NK-92 treated with Interleukin-12 subunit alpha and Interleukin-12 subunit beta, amount 100 ng/mL, for 24 hours (cell line): ENCODE results near the gene VPS33A.
"Not testable (repeated sequence)": the region's sequence is repeated elsewhere in the genome, so short reads cannot be mapped to it uniquely, and the experiment has no call there.

Experiments used
- DNase-seq: peaks from one replicate; lab custom pipeline; 2025; lab: John Stamatoyannopoulos, UW

The VPS33A gene

DNA sequence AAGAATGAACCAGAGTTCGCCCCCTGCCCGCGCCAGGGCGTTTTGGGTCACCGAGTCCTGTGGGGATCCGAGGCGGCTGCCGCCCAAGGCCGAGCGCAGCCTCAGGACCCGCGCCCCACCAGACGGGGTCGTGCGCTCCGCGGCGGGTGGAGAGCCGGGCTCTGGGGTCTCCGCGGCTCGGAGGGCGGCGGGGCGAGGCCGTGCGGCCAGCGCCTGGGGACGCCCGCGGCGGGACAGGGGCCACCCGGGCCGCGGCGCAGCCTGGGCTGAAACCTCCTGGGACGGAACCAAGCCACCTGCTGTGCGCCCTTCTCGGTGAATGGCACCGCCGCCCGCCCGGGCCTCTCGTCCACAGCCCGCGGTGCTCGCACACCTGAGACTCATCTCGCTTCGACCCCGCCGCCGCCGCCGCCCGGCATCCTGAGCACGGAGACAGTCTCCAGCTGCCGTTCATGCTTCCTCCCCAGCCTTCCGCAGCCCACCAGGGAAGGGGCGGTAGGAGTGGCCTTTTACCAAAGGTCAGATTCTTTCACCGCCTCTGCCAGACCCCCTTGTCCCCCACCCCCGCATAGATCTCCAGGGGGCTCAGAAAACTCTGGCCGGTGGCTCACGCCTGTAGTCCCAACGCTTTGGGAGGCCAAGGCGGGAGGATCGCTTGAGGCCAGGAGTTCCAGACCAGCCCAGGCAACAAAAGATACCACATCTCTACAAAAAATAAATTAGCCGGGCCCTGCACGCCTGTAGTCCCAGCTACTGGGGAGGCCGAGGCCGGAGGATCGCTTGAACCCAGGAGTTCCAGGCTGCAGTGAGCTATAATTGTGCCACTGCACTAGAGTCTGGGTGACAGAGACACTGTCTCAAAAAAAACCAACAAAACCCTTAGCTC is 61.9 kb downstream of the VPS33A start:
- no peak for DNase-seq

DNA sequence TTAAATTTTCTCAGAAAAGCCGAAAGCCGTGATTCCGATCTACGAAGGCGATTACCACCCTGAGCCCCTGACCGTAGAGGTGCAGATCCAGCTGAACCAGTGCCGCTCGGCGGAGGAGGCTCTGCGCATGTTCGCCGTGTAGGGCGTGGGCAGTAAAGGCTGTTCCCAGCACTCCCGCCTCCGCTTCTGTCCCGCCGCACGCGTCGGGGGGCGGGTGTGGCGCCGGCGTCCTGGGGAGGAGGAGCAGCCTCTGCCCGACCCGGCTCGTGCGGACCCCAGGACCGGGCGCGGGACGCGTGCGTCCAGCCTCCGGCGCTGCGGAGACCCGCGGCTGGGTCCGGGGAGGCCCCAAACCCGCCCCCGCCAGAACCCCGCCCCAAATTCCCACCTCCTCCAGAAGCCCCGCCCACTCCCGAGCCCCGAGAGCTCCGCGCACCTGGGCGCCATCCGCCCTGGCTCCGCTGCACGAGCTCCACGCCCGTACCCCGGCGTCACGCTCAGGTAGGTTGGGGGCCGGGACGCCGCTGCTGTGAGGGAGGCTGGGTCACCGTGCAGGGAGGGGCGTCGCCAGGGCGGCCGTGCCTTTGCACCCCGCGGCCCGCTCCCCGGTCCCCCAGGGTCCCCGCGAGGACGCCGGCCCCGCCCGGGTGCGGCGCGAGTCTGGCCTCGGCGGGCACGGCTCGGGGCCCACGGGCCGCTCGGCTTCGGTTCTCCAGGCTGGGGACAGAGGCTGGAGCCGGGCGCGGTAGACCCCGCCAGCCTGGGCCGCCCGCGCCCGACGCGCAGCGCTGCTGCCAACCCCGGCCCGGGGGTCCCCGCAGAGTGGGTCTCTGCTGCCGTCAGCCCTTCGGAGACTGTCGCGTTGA is 62.8 kb downstream of the VPS33A start, which contains the start of gene B3GNT4:
B3GNT4 (plus strand) TSS at position 409 of the 866 bp plus-strand sequence. CDS start 910 bp downstream, outside the sequence.
- no peak for DNase-seq

DNA sequence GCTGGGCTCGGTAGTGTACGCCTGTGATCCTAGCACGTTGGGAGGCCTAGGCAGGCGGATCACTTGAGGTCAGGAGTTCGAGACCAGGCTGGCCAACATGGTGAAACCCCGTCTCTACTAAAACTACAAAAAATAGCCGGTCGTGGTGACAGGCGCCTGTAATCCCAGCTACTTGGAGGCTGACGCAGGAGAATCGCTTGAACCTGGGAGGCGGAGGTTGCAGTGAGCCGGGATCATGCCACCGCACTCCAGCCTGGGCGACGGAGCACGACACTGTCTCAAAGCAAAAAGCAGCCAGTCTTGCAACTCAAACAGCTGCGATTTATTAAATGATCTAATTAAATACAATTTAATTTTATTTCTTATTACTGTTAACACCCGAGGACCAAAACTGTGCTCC is 63.5 kb downstream of the VPS33A start:
- DNase-seq: not testable (repeated sequence)

DNA sequence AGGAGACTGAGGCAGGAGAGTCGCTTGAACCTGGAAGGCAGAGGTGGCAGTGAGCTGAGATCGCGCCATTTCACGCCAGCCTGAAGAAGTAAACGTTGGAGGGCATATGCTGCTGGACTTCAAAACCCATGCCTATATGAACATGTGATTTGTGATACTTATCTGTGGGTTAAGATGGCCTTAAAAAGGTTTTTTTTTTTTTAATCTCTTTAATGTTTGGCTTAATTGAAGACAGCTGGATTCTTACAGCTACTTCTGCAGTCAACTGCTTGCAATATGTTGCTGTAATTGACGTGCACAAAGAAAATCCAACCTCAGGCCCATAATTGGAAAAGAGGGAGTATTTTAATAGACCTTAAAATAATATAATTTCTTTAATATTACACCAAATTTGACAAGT is 64.3 kb downstream of the VPS33A start:
- no peak for DNase-seq

DNA sequence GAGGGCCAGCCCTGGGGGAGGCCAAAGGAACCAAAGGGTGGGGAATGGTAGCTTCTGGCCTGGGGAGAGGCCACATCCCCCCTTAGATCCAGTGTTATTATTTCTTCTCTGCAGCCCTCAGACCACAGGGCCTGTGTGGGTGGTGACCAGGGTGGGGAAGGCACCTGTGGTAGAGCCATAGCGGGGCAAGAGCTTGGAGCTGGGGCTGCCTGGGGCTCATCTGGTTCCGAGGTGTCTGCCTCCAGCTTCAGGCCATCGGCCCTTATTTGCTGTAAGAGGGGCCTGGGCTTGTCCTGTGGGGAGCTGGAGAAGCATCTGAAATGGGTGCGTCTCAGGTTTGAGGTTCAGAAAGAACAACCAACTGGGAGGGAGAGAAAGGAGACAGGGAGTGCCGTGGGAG is 64.9 kb downstream of the VPS33A start:
- no peak for DNase-seq

DNA sequence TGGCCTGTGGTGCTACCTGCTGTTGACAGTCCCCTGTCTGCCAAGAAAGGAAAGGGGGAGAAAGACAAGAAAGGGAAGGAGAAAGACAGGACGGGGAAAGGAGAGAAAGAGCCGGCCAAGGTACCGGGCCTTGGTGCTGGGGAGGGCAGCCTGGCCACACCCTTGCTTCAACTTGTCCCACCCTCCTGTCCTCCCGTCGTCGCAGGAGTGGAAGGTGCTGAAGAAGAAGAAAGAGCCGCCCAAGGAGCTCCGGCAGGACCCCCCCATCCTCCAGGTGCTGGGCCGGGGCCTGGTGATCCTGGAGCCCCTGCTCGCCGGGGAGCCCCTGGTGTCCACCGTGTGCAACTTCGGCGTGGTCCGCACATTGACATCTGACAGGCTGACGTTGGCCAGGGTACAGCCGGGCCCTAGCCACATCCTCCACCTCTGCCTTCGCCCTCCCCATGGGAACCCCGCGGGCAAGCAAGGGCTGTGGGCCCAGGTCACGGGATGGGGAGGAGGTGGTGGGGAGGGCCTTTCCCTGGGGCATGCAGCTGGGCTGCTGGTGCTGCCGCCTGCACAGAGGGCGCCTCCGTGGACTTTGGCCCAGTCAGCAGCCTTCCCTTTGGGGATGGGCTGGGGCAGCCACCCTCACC is 65.6 kb downstream of the VPS33A start:
- no peak for DNase-seq

DNA sequence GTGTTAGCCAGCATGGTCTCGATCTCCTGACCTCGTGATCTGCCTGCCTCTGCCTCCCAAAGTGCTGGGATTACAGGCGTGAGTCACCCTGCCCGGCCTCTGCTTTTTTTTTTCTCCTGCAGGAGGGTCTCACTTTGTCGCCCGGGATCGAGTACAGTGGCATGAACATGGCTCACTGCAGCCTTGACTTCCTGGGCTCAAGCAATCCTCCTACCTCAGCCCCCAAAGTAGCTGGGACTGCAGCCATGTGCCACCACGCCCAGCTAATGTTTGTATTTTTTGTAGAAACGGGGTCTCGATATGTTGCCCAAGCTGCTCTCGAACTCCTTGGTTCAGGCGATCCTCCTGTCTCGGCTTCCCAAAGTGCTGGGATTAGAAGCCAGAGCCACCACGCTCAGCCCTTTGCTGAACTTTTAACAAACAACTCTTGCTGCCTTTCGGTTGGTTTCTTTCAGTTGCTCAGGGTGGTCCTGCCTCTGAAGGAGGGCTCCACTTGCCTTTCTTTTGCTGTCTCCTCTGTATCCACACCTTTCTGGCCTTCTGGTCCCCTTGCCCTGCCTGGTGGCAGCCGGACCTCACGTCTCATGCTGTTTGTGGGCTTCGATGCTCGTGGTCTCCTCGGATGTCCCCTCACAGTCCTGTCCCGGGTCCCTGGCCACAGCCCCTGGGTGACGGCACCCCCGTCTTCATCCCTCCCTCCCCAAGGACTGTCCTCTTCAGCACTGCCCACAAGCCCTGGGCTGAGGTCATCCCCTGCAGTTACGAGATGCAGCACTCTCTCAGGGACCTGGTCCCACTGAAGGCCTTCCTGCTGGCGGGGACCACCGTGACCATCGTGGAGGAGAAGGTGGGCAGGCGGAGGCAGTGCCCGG is 66.6 kb downstream of the VPS33A start:
- DNase-seq: no peak

DNA sequence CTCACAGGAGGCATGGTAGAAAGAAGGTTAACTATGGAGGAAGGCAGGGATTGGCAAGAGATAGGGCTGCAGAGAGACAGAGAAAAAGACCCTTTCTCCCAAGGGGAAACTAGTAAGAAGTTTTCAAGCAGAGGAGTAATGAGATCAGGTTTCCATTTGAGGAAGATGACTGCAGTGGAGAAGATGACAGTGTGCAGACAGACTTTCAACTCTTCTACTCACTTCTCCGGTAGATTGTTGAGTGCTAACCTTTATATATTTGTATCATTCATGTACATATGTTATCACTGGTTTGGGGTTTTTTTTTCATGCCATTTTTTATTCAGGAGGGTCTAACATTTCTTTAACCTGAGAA is 68.7 kb downstream of the VPS33A start:
- no peak for DNase-seq

DNA sequence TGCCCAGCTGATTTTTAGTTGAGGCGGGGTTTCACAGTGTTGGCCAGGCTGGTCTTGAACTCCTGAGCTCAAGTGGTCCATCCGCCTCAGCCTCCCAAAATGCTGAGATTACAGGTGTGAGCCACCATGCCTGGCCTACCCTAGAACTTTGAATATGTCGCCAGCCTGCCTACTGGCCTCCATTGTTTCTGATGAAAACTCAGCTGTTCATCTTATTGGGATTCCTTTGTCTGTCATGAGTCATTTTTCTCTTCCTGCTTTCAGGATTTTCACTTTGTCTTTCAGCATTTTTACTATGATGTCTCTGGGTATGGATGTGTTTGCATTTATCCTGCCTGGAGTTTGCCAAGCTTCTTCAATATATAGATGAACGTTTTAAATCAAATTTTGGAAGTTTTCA is 70.9 kb downstream of the VPS33A start:
- no peak for DNase-seq

DNA sequence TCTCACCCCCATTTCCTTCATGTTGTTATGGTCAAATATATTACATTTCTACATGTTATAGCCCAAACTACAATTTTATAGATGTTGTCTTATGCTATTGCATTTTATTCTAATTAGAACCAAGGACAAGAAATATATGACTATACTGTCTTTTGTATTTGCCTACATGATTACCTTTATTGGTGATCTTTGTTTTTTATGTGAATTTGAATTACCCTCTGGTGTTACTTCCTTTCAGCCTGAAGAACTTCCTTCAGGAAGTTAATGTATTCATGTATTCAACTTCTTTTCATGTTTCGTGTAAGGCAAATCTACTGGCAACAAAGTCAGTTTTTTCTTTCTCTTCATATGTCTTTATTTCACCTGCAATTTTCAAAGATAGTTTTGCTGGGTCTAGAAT is 71.5 kb downstream of the VPS33A start:
- no peak for DNase-seq

DNA sequence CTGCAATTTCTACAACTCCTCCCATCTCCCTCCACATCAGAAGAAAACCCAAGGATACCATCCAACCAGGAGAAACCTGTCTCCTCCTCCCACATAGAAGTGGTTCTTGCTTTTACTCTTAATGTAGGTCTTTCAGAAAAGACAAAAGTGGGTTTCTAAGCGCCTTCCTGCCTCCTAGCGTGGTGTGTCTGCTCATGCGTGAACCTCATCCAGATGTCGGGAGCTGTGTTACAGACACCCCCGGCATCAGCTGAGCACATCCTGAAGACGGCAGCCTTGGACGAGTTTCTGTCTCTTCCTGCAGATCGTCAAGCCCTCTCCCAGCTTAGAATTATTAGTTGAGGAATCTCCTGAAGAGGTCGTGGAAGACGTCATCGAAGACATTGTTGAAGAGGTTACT is 73.9 kb downstream of the VPS33A start:
- DNase-seq: no peak

DNA sequence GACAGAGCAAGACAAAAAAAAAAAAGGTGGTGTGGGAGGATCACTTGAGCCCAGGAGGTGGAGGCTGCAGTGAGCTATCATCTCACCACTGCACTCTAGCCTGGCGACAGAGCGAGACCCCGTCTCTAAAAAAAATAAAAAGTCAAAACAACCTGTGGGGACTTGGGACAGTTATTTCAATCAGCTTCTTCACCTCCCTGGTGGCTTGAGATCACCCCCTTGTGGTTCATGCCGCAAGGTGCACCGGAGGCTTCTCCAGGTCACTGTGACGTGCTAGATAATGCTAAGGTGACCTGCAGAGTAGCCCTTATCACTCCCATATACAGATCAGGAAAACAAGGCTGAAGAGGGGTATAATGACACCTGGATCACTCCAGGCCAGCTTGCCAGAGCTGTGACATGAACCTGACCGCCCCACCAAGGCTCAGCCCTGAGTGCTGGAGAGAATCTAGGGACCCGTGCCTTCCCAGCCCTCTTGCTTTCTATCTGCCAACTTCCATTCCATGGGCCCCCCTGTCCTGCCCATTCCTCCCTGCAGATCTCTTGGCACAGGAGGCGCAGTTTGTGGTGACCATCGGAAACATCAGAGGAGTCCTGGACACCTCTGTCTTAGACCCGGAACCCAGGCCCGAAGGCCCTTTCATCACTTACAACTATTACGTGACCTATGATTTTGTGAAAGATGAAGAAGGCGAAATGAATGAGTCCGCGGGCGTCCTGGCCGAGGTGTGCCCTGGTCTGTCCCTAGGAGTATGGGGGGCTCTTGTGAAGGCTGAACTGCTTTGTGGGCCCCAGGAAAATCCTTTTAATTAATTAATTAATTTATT is 75.2 kb downstream of the VPS33A start:
- DNase-seq: peak; percentile 5

DNA sequence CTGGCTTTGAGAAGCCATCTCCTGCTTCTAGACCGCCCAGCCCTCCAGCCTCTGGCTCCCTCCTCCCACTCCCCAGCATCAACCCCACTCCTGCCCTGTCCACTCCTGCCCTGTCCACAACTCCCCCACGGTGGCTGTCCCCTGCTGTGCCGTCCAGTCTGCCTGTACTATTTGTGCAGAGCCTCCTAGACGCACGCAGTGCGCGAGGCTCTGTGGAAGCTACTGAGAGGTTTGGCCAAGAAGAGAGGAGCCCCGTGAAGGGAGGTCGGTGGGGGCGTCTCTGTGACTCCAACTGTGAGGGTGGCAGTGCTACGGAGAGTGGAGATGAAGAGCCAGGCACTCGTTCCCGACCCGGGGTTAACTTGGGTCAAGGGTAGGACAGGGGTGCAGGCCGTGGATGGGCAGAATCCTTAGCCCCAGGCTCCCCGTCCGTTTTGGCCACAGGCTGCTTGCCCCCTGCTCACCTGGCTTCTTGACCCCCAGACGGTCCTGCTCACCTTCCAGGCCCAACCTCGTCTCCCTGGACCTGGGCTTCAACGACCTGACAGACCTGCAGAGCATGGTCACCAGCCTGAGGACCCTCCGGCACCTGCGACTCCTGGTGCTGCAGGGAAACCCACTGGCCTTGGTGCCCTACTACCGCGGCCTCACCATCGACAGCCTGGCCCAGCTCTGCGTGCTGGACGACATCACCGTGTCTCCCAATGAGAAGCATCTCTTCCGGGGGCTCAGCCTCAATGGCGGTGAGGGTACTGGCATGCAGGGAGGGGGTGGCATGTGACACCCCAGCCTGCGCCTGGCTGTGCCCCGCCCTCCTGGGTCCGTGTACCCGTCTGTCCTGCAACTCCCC is 76.4 kb downstream of the VPS33A start:
- DNase-seq: no peak

DNA sequence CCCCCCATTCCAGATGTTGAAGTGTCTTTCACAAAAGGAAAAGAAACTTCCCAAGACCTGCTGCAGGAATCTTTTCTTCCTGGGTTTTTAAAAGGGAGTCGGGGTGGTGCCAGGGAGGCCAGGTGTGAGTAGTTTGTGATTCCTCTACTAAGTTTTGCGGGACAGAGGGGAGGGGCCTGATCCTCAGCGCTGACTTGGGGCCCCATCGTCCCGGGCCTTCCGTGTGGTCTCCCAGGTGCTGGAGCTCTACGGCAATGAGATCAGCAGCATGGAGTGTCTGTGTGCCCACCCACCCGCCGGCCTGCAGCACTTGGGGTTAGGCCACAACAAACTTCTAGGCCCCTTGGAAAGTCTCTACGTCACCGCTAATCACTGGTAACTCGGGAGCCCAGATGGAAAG is 78.8 kb downstream of the VPS33A start:
- DNase-seq: no peak

DNA sequence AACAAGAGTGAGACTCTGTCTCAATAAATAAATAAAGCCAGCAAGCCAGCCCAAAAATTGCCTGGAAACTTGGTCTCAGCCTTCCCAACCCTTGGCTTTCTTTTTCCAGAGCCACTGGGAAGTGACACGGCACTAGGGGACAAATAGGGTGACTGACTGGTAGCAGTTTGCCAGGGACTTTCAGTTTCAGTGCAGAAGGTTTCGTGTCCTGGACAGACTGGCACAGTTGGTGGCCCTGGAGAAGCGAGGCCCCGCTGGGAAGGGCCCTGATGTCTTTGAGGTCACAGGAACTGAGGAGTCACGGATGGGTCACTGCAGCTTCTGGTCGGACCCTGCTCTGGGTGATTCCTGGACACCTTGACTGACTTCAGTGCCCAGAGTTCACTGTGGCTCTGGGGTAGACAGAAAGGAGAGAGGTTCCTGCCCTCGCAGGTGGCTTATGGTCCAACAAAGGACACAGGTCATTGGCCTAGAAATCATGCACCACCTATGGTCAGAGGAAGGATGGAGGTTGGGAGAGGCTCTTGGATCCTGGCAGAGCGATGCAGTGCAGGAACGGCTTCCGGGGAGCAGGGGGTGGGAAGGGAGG is 80.7 kb downstream of the VPS33A start:
- DNase-seq: no peak

DNA sequence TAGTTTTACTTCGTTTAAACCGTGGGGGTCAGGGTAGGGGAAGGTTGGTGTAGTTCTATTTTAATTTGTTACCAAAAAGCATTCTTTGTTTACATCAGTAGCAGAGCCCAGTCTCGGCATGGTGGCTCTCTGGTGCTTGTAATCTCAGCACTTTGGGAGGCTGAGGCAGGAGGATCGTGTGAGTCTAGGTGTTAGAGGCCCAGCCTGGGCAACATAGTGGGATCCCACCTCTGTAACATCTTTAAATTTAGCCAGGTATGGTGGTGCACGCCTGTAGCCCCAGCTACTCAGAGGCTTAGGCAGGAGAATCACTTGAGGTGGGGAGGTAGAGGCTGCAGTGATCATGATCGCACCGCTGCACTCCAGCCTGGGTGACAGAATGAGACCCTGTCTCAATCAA is 81.2 kb downstream of the VPS33A start:
- DNase-seq: no peak

DNA sequence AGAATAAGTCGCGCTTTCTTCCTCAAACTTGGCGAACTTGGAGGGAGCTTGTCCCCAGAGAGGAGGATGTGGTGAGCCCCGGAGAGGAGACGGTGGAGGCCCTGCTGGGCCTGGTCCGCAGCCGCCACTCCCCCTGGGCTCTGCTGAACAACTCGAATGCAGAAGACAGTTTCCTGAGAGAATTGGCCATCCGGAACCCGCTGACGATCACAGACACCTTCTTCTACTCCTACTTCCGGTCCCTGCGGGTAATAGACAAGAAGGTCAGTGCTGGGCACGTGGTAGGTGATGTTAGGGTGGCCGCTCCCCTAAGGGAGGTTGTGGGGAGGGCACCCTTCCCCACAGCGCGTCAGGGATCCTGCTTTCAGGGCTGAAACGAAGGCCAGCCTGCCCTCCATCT is 81.8 kb downstream of the VPS33A start:
- DNase-seq: no peak

DNA sequence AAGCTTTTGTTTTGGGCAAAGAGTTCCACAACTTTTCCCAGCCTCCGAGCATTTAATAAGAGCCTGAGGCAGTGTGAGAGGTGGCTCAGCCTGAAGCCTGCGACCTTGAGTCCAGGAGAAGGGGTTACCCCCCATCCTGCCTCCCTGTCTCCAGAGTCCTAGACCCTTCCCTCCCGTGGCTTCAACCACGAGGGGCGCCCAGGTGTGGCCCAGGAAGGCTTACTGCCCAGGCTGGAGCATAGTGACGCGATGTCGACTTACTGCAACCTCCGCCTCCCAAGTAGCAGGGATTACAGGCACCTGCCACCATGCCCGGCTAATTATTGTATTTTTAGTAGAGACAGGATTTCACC is 82.7 kb downstream of the VPS33A start:
- DNase-seq: no peak

DNA sequence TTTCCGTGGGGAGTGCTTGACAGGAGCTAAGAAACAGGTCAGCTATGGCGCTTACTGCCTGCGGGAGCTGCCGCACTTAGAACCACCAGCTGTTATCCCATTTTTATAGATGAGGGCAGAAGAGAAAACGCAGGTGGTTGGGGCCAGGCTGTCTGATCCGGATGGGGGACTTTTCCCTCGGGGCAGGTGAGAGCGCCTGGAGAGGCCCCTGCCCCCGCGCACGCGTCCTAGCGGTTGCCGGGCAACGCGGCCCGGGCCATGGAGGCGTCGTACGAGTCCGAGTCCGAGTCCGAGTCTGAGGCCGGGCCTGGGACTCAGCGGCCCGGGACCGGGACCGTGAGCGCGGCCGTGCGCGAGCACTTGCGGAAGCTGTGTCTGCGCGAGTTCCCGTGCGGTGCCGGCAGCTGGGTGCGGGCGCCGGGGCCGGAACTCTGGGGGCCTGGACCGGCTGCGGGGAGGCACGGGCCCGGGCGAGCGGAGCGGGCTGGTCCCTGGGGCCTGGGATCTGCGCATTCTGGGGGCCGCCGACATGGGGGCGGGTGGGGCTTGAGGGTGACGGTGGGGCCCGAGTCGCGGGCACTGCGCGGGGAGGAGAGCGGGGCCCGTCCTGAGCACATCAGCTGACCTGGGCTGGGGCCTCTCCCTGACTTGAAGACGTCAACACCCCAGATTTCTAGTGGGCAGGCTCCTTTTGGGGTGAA is 83.3 kb downstream of the VPS33A start, which contains the start of gene LRRC43:
LRRC43 (plus strand) TSS at position 237 of the 701 bp plus-strand sequence; CDS start at position 259, 22 bp downstream.
- DNase-seq: no peak
